Left hindlimb (tissue), 1 donor: Measurements from ENCODE around the gene ING1.
"Not testable (repeated sequence)": the region's sequence is repeated elsewhere in the genome, so short reads cannot be mapped to it uniquely, and the experiment has no call there.

ENCODE experiments used
- DNase-seq: peaks from one replicate; pipeline ENCODE4 v3.0.0-alpha.2; 2018

ING1 gene

DNA sequence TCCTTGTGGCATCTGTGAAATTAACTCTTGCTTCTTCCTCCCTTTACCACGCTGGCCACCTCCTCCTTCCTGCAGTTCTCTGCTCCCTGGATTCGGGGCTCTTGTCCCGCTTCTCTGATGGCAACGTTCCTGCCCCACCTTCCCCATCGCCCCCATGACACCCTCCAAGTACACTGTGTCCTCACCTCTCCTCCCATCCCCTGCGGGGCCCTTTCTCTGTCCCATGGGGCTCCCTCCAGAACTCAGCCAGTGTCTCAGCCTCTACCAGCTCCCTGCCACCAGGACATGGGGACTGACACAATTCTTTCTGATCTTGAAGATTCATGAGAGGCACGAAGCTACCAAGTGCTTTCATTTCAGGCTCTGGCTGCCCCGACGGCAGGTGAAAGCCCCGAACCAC, 16.7 kb upstream of the ING1 start:
- no peak for DNase-seq

- no peak for DNase-seq
Observed at GRCh38 chr13:110697842-110698241, 15.7 kb upstream of the ING1 start.

GRCh38 chr13:110698689-110699088, 14.8 kb upstream of the ING1 start:
- no peak for DNase-seq

GRCh38 chr13:110699148-110700145, 14.1 kb upstream of the ING1 start:
- DNase-seq: no peak

DNA sequence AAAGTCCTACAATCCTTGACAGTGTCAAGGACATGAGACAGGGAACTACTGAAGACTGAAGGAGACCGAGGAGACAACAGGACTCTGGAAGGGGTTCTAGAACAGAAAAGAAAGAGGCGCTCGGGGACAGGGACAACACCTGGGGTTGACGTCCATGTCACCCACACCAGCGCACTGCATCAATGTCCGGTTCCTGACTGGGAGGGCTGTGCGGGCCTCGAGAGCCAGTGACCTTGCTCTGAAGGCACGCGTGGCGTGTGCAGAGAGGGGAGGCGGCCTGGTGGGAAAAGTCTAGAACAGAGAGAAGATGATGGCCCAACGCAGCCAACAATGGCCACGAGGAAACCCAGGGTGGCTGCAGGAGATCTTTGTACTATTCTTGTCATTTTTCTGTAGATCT, 13.3 kb upstream of the ING1 start:
- DNase-seq: no peak

DNA sequence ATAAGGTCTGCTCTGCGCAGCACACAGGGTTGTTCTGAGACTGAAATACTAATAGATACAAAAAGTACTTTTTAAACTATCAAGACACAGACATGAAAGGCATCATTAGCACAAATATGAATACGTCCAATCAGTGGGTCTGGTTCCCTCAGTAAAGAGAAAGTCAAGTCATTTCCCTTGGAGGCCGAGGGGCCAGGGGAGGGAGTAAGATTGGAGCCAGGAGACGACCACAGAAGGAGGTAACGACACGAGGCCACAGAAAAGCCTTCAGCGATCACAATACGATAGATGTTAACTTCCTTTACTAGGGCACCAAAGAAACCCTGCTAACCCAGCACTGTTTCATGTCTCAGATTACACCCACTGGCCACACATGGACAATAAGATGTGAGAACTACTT, 12.9 kb upstream of the ING1 start:
- DNase-seq: no peak

- not testable (repeated sequence) for DNase-seq
Observed at GRCh38 chr13:110701061-110701460, 12.4 kb upstream of the ING1 start.

DNA sequence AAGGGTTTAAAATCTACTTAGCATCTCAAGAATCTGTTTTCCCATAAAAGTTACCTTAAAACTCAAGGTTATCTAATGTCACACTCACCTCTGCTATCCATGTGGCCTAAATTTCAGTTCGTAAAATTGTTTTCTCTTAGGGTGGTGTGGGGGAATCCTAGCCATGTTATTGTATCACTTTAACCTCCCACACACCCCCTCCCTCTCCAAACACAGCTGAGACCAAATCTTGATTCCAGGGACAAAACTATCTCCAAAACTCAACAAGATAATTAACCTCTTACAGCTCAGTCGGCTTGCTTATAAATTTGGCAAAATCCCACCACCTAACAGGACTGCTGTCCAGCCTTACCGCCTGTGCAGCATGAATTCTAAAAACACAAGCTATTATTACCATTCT, 11.4 kb upstream of the ING1 start:
- DNase-seq: no peak

- DNase-seq: no peak
Observed at GRCh38 chr13:110702591-110703526, 10.6 kb upstream of the ING1 start.

DNA sequence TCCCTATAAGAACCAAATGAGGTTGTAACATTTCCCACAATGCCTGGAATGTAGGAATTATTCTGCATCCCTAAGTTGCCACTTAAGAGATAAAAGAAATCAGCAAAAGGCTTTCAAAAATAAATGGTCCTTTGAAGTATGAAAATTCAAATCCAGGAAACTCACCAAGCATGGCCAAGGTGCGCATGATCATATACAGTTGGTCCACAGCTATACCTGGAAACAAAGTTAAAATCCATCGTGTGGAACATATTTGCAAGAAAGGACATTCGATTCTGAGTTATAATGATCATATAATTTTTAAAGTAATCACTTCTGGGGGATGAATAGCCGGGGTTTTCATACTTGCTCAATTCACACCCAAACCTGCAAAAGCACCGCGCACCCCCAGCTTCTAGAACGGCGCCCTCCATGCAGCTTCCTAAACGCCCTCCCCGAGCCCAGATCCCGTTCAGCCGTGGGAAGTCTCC, 8.1 kb upstream of the ING1 start:
- no peak for DNase-seq

- DNase-seq: peak; percentile 97
Observed at GRCh38 chr13:110705826-110706569, 7.5 kb upstream of the ING1 start, which contains the start of gene CARS2. TSS of gene CARS2 (minus strand) at chr13:110706116. CDS start at chr13:110706093, 23 bp downstream.

DNA sequence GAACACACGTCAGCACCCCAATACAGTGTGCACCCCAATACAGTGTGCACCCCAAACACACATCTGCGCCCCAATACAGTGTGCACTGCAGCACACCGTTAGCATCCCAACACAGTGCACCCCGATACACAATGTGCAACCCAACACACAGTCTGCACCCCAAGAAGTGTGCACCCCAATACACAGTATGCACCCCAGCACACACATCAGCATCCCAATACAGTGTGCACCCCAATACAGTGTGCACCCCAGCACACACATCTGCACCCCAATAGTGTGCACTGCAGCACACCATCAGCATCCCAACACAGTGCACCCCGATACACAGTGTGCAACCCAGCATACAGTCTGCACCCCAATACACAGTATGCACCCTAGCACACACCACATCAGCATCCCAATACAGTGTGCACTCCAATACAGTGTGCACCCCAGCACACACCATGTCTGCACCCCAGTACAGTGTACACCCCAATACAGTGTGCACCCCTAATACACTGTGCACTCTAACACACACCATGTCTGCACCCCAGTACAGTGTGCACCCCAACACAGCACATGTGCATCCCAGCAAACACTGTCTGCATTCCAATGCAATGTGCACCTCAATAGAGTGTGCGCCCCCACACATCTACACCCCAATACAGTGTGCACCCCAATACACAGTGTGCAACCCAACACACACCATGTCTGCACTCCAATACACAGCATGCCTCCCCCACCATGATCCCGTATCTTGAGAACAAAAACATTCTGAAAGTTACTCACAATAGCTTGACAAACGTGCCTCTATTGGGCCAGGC, 6.7 kb upstream of the ING1 start:
- no peak for DNase-seq

- DNase-seq: peak; percentile 96
Observed at GRCh38 chr13:110712081-110712848, 1.2 kb upstream of the ING1 start.

- peak; percentile 100 for DNase-seq
Observed at GRCh38 chr13:110712849-110713641, 455 bp upstream of the ING1 start.

- DNase-seq: peak; percentile 71
Observed at GRCh38 chr13:110713981-110714796, 689 bp downstream of the ING1 start.

DNA sequence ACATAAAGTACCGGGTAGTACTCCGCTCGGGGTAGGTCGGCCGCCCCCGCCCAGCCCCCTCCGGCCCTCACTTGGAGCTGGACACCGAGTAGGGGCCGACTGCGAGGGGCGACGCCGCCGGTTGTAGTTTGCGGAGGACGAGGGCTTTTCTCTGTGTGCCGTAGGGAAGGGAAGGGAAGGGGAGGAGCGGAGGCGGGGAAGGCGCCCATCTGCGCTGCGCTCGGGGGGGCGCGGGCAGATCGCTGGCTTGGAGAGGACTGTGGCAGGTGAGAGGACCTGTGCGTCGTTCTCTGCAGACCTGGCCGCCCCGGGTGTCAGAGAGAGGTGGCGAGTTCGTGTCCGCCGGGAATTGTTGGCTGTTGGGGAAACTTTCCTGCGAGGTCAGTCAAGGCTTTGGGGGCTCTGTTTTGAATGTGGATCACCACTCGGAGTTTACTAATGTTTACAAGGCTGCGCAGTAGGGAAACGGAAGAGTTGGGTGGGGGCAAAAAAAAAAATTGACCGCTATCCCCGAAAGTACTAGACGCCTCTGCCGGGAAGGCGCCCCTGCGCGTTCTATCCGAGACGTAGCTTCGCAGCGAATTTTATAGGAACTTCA, 1.4 kb downstream of the ING1 start:
- peak; percentile 84 for DNase-seq

- DNase-seq: peak; percentile 99
Observed at GRCh38 chr13:110715395-110716246, 2.1 kb downstream of the ING1 start.

- DNase-seq: no peak
Observed at GRCh38 chr13:110716247-110716515, 2.7 kb downstream of the ING1 start.
